HepG2 (cell line): ENCODE results near the gene RPS14. TPM values are rescaled to one million over a fixed set of nuclear protein-coding genes. Genes with fewer than 3 reads are reported as not detected.

Source experiments
- ATAC-seq: fragments of 200-7000 bp; cut with Tn5 transposase; 3 replicates; pipeline ENCODE4 v1.9.1; 2020; ENCODE audit warnings: mild to moderate bottlenecking, moderate library complexity
- BruUV-seq: library from RNA; stranded (reverse); fragments of 400-500 nt; replicated peaks from 2 replicates; lab custom pipeline; 2021; lab: Mats Ljungman, UMichigan
- CTCF ChIA-PET: fragments of 300-600 bp; formaldehyde crosslinking; extraction: SDS; loops from one replicate; lab custom pipeline; 2021; ENCODE audit warnings: low total read pairs, inconsistent platforms, low intra/inter-chr PET ratio; lab: Yijun Ruan, JAX
- POLR2A ChIA-PET: fragments of 350-600 bp; sonication (Branson Sonifier 250); formaldehyde crosslinking; loops from one replicate; lab custom pipeline; 2020; ENCODE audit warnings: antibody characterized with exemption, inconsistent platforms; lab: Yijun Ruan, JAX
- DNase-seq: peaks from one replicate; pipeline ENCODE4 v3.0.0-alpha.2; 2015; ENCODE audit warnings: low spot score
- FAIRE-seq: peaks from 3 replicates; lab custom pipeline; 2011; peaks lifted over from hg19 to GRCh38; lab: Jason Lieb, UNC
- H2AFZ ChIP-seq: one replicate; pipeline ENCODE4 v1.6.1; 2011; ENCODE audit warnings: low read length, inconsistent platforms
- H3K27ac ChIP-seq: fragments of 300-600 bp; 3 replicates; pipeline ENCODE4 v1.8.0; 2011; ENCODE audit warnings: mixed run types, mild to moderate bottlenecking, mixed read lengths, low read length, inconsistent platforms; ENCODE audit not compliant: insufficient read depth; ENCODE audit errors: extremely low read length
- H3K27me3 ChIP-seq, 2 experiments: fragments of 200-600 bp in 1 of 2; 2 replicates in 1 of 2; 3 replicates in 1 of 2; pipeline versions ENCODE4 v1.6.0 to v1.8.0; 2011; ENCODE audit warnings: low read length in 2 of 2, mild to moderate bottlenecking in 2 of 2, moderate library complexity in 2 of 2, inconsistent platforms in 1 of 2; ENCODE audit not compliant: insufficient read depth in 2 of 2, control insufficient read depth in 1 of 2
- H3K36me3 ChIP-seq, 2 experiments: fragments of 200-600 bp in 1 of 2; replicated peaks in 1 of 2; 2 replicates in 1 of 2; 3 replicates in 1 of 2; pipeline versions ENCODE4 v1.5.1 to v1.8.0; 2011; ENCODE audit warnings: low read length in 2 of 2, inconsistent platforms in 1 of 2; ENCODE audit not compliant: insufficient read depth in 2 of 2, control insufficient read depth in 1 of 2
- H3K4me1 ChIP-seq: 2 replicates; pipeline ENCODE4 v1.5.1; 2012; ENCODE audit warnings: low read length, inconsistent platforms; ENCODE audit not compliant: insufficient read depth
- H3K4me2 ChIP-seq: 2 replicates; pipeline ENCODE4 v1.6.0; 2011; ENCODE audit warnings: low read depth, low read length, inconsistent platforms
- H3K4me3 ChIP-seq, 3 experiments: fragments of 200-600 bp in 1 of 3; sonication (generic), shearing (Covaris generic) in 1 of 3; replicated peaks in 1 of 3; 2 replicates each; pipeline ENCODE4 v1.5.1; 2011 to 2016; ENCODE audit warnings: low read length in 3 of 3, inconsistent platforms in 2 of 3, low read depth in 2 of 3, mild to moderate bottlenecking in 2 of 3, control low read depth in 1 of 3, mixed read lengths in 1 of 3; ENCODE audit not compliant: insufficient read depth in 1 of 3
- H3K79me2 ChIP-seq: one replicate; pipeline ENCODE4 v1.6.1; 2011; ENCODE audit warnings: low read length, inconsistent platforms; ENCODE audit not compliant: insufficient read depth
- H3K9ac ChIP-seq: 2 replicates; pipeline ENCODE4 v1.6.0; 2011; ENCODE audit warnings: mild to moderate bottlenecking, low read depth, low read length, inconsistent platforms; ENCODE audit not compliant: insufficient read depth
- H3K9me3 ChIP-seq: 2 replicates; pipeline ENCODE4 v1.5.1; 2012; ENCODE audit warnings: mild to moderate bottlenecking, low read length
- H4K20me1 ChIP-seq: 2 replicates; pipeline ENCODE4 v1.6.0; 2011; ENCODE audit warnings: inconsistent platforms, mild to moderate bottlenecking, low read length, moderate library complexity; ENCODE audit not compliant: insufficient read depth
- ATF1 ChIP-seq: IDR thresholded peaks from 2 replicates; pipeline ENCODE4 v1.6.1; 2016; ENCODE audit warnings: mild to moderate bottlenecking, control low read depth
- CREB1 ChIP-seq, 2 experiments: fragments of 450-650 bp in 1 of 2; IDR thresholded peaks; 2 replicates each; pipeline ENCODE4 v1.6.1; 2016 to 2017; ENCODE audit warnings: control low read depth in 1 of 2, mild to moderate bottlenecking in 1 of 2, missing compliant biosample characterization in 1 of 2, missing genetic modification characterization in 1 of 2
- HOXA5 ChIP-seq: sonication (generic); formaldehyde crosslinking; IDR thresholded peaks from 2 replicates; pipeline ENCODE4 v1.4.0; 2020; ENCODE audit warnings: missing genetic modification reagents
- LBX2 ChIP-seq: sonication (generic); formaldehyde crosslinking; IDR thresholded peaks from 2 replicates; pipeline ENCODE4 v1.5.0; 2020; ENCODE audit warnings: missing genetic modification reagents, mild to moderate bottlenecking, borderline replicate concordance
- RELA ChIP-seq: sonication (generic); formaldehyde crosslinking; IDR thresholded peaks from 2 replicates; pipeline ENCODE4 v1.4.0; 2020; ENCODE audit warnings: missing genetic modification reagents
- RFXAP ChIP-seq: sonication (generic); formaldehyde crosslinking; IDR thresholded peaks from 2 replicates; pipeline ENCODE4 v1.4.0; 2020; ENCODE audit warnings: missing genetic modification reagents, borderline replicate concordance
- SNAPC4 ChIP-seq: sonication (generic); formaldehyde crosslinking; IDR thresholded peaks from 2 replicates; pipeline ENCODE4 v1.4.0; 2020; ENCODE audit warnings: mild to moderate bottlenecking, missing genetic modification reagents
- ZEB1 ChIP-seq: IDR thresholded peaks from 2 replicates; pipeline ENCODE4 v1.6.1; 2012; ENCODE audit warnings: mild to moderate bottlenecking, low read depth, inconsistent platforms; ENCODE audit not compliant: insufficient replicate concordance
- ZNF224 ChIP-seq: sonication (generic); formaldehyde crosslinking; IDR thresholded peaks from 2 replicates; pipeline ENCODE4 v1.5.0; 2020; ENCODE audit warnings: mild to moderate bottlenecking, missing genetic modification reagents
- ZNF468 ChIP-seq: sonication (generic); formaldehyde crosslinking; IDR thresholded peaks from 2 replicates; pipeline ENCODE4 v1.8.0; 2022; ENCODE audit warnings: mild to moderate bottlenecking, moderate library complexity, missing genetic modification reagents
- ZNF549 ChIP-seq: sonication (generic); formaldehyde crosslinking; IDR thresholded peaks from 2 replicates; pipeline ENCODE4 v1.5.0; 2020; ENCODE audit warnings: missing genetic modification reagents
- ZNF674 ChIP-seq: sonication (generic); formaldehyde crosslinking; IDR thresholded peaks from 2 replicates; pipeline ENCODE4 v1.5.0; 2020; ENCODE audit warnings: low read depth, mild to moderate bottlenecking, missing genetic modification reagents
- WGBS: methylation state at CpG from one replicate; pipeline ENCODE4 v1.1.6; 2017; ENCODE audit warnings: low lambda C conversion rate; 5-methylcytosine and 5-hydroxymethylcytosine counted together
- in situ Hi-C: cut with HindIII; loops from 2 replicates; pipeline ENCODE4 v1.10.0; 2017; ENCODE audit warnings: low pct_unique_long_range_greater_than_20kb; ENCODE audit not compliant: extremely low pct_ligation_motif_present
- intact Hi-C: fragments of 100-400 bp; cut with micrococcal nuclease; formaldehyde crosslinking; loops from one replicate; pipeline ENCODE4 v1.10.0; 2022; ENCODE audit not compliant: unreplicated experiment
- polyA plus RNA-seq, 8 experiments: library from polyadenylated mRNA; depleted of rRNA in 3 of 8; stranded (reverse) in 7 of 8; unstranded in 1 of 8; fragments of >200 nt; fragmentation: Illumina TruSeq in 4 of 8; extraction: Trizol in 4 of 8; gene quantifications; 2 replicates each; pipeline versions ENCODE4 v1.2.1 to v1.2.3, GENCODE V29; 2011 to 2016; ENCODE audit warnings: low read depth in 4 of 8, missing spikeins in 1 of 8, mixed read lengths in 1 of 8; ENCODE audit not compliant: insufficient read depth in 1 of 8
- total RNA-seq, 5 experiments: library from RNA; depleted of rRNA; stranded (reverse); fragments of >200 nt; fragmentation: Illumina TruSeq; extraction: Trizol; gene quantifications; 2 replicates each; pipeline ENCODE4 v1.2.3, GENCODE V29; 2016; ENCODE audit warnings: low read depth in 1 of 5
- TF ChIP-seq, protein P1 (sequence below), 2 experiments: sonication (generic) in 1 of 2; formaldehyde crosslinking in 1 of 2; IDR thresholded peaks; 2 replicates each; pipeline versions ENCODE4 v1.4.0 to v1.6.1; 2018 to 2020; ENCODE audit warnings: missing genetic modification reagents in 2 of 2, borderline replicate concordance in 1 of 2, low read depth in 1 of 2, mild to moderate bottlenecking in 1 of 2, missing biosample characterization in 1 of 2
- TF ChIP-seq, protein P2 (sequence below): sonication (generic); formaldehyde crosslinking; IDR thresholded peaks from 2 replicates; pipeline ENCODE4 v1.4.0; 2020; ENCODE audit warnings: missing genetic modification reagents

The RPS14 gene
- total and polyA plus RNA-seq, 2 of the 13 experiments (the other 11 are each of a cell fraction or from before 2014, with no cell fraction given), result 2,116 to 3,295 TPM

GRCh38 chr5:150413176-150413901 lies 36.2 kb downstream of the RPS14 start:
- 9% methylated on average over 12 of the region's 12 CpGs for WGBS
- Histone ChIP-seq H3K9me3 (no peaks in the 10 kb centered on the region), H3K79me2 (peaks cover 5% of the 10 kb centered on the region), H3K27ac (peak overlapping the region; percentile 74), H3K27me3 (no peaks in the 10 kb centered on the region), H3K4me1 (peaks cover 38% of the 10 kb centered on the region), H4K20me1 (no peaks in the 10 kb centered on the region), H2AFZ (peak overlapping the region; percentile 82), H3K9ac (peak overlapping the region; percentile 65), H3K36me3 (no peaks in the 10 kb centered on the region), H3K4me3 (peak overlapping the region; percentile 49 to 71 (median 55)), H3K4me2 (peak overlapping the region; percentile 97)
- BruUV-seq, result TSS peak; percentile 82
- no peak for DNase-seq
- no peak for FAIRE-seq
- no peak for ATAC-seq
- in situ Hi-C loops, result no loop called here
- intact Hi-C loops, result loop anchor here (2.0 kb wide), 1 partner anchor 15 kb away; no protein-coding TSS in a partner anchor
- CTCF ChIA-PET, result no interaction called here
- POLR2A ChIA-PET, result interaction anchor here (0.7 to 3.8 kb wide), 16 partner anchors 8 to 387 kb away, joined by 3 to 33 read pairs (median 5); partner anchors contain the start of genes ARSI and RPS14
- TF ChIP-seq ZNF549 (CRISPR knock-in tag) (0 out of 2 replicates have a peak, but pooled peaks have one; percentile 9), ZEB1 (no peak), RFXAP (CRISPR knock-in tag) (peak; percentile 41), ZNF224 (CRISPR knock-in tag) (0 out of 2 replicates have a peak, but pooled peaks have one; percentile 32), ATF1 (CRISPR knock-in tag) (peak; percentile 25; the same call in 1 of the 2 replicates), ZNF468 (CRISPR knock-in tag) (no peak), HOXA5 (CRISPR knock-in tag) (0 out of 2 replicates have a peak, but pooled peaks have one; percentile 1), LBX2 (CRISPR knock-in tag) (0 out of 2 replicates have a peak, but pooled peaks have one; percentile 5), RELA (CRISPR knock-in tag) (no peak), SNAPC4 (0 out of 2 replicates have a peak, but pooled peaks have one; percentile 32), CREB1 (IDR thresholded peaks at IDR 0.05) (no peak), CREB1 (CRISPR knock-in tag; IDR thresholded peaks at IDR 0.05) (peak; percentile 43), ZNF674 (CRISPR knock-in tag) (no peak)
- TF ChIP-seq, protein P1, sequence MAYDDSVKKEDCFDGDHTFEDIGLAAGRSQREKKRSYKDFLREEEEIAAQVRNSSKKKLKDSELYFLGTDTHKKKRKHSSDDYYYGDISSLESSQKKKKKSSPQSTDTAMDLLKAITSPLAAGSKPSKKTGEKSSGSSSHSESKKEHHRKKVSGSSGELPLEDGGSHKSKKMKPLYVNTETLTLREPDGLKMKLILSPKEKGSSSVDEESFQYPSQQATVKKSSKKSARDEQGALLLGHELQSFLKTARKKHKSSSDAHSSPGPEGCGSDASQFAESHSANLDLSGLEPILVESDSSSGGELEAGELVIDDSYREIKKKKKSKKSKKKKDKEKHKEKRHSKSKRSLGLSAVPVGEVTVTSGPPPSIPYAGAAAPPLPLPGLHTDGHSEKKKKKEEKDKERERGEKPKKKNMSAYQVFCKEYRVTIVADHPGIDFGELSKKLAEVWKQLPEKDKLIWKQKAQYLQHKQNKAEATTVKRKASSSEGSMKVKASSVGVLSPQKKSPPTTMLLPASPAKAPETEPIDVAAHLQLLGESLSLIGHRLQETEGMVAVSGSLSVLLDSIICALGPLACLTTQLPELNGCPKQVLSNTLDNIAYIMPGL (CRISPR knock-in tag; IDR thresholded peaks at IDR 0.05; ENCODE audit: borderline replicate concordance in 1 of 2, low read depth in 1 of 2), result no peak
- TF ChIP-seq, protein P2, sequence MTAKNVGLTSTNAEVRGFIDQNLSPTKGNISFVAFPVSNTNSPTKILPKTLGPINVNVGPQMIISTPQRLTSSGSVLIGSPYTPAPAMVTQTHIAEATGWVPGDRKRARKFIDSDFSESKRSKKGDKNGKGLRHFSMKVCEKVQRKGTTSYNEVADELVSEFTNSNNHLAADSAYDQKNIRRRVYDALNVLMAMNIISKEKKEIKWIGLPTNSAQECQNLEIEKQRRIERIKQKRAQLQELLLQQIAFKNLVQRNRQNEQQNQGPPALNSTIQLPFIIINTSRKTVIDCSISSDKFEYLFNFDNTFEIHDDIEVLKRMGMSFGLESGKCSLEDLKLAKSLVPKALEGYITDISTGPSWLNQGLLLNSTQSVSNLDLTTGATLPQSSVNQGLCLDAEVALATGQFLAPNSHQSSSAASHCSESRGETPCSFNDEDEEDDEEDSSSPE (CRISPR knock-in tag), result 0 out of 2 replicates have a peak, but pooled peaks have one; percentile 4
